ENCODE results near the gene TFDP3.

DNA sequence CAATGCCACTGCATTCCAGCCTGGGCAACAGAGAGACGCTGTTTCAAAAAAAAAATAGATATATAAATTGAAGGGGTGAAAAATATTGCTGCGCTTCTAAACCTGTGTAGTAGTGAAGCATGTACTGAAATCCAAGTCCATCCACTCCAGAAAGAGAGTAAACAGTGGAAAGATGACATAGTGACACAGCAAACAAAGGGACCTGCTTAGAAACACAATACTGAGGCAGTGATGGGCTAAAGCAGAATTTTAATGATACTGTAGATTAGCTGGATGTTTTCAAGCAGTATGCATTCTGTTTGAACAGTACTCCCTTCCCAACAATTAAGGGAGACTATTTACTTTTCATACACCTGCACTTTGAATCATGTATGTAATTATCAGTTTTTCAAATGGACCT, 42.5 kb downstream of the TFDP3 start:
- TF ChIP-seq EZH2 (conservative IDR thresholded peaks at IDR 0.05; ENCODE audit: low read depth, low read length) (no peak), NBN (conservative IDR thresholded peaks at IDR 0.05) (no peak), TAF1 (CRISPR knock-in tag; IDR thresholded peaks at IDR 0.05) (no peak), POLR2G (IDR thresholded peaks at IDR 0.05; ENCODE audit: low read depth, low read length) (no peak), SUZ12 (IDR thresholded peaks at IDR 0.05; ENCODE audit: low read depth, low read length) (no peak), DPF2 (CRISPR knock-in tag; IDR thresholded peaks at IDR 0.05; ENCODE audit: borderline replicate concordance, low read depth) (no peak), TARDBP (CRISPR knock-in tag; IDR thresholded peaks at IDR 0.05) (no peak)
- TF ChIP-seq, protein P1, sequence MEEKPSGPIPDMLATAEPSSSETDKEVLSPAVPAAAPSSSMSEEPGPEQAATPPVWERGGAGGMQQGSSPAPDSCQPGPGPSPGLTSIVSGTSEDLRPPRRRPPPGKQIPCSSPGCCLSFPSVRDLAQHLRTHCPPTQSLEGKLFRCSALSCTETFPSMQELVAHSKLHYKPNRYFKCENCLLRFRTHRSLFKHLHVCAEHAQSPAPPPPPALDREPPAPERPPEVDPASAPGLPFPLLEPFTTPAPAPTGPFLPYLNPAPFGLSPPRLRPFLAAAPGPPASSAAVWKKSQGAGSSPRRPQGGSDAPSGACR (CRISPR knock-in tag; IDR thresholded peaks at IDR 0.05) = no peak
- TF ChIP-seq, protein P2, sequence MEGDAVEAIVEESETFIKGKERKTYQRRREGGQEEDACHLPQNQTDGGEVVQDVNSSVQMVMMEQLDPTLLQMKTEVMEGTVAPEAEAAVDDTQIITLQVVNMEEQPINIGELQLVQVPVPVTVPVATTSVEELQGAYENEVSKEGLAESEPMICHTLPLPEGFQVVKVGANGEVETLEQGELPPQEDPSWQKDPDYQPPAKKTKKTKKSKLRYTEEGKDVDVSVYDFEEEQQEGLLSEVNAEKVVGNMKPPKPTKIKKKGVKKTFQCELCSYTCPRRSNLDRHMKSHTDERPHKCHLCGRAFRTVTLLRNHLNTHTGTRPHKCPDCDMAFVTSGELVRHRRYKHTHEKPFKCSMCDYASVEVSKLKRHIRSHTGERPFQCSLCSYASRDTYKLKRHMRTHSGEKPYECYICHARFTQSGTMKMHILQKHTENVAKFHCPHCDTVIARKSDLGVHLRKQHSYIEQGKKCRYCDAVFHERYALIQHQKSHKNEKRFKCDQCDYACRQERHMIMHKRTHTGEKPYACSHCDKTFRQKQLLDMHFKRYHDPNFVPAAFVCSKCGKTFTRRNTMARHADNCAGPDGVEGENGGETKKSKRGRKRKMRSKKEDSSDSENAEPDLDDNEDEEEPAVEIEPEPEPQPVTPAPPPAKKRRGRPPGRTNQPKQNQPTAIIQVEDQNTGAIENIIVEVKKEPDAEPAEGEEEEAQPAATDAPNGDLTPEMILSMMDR (CRISPR knock-in tag; IDR thresholded peaks at IDR 0.05) = no peak
- TF ChIP-seq, protein P3, sequence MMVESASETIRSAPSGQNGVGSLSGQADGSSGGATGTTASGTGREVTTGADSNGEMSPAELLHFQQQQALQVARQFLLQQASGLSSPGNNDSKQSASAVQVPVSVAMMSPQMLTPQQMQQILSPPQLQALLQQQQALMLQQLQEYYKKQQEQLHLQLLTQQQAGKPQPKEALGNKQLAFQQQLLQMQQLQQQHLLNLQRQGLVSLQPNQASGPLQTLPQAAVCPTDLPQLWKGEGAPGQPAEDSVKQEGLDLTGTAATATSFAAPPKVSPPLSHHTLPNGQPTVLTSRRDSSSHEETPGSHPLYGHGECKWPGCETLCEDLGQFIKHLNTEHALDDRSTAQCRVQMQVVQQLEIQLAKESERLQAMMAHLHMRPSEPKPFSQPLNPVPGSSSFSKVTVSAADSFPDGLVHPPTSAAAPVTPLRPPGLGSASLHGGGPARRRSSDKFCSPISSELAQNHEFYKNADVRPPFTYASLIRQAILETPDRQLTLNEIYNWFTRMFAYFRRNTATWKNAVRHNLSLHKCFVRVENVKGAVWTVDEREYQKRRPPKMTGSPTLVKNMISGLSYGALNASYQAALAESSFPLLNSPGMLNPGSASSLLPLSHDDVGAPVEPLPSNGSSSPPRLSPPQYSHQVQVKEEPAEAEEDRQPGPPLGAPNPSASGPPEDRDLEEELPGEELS (CRISPR knock-in tag; IDR thresholded peaks at IDR 0.05) = no peak
- TF ChIP-seq, protein P4, sequence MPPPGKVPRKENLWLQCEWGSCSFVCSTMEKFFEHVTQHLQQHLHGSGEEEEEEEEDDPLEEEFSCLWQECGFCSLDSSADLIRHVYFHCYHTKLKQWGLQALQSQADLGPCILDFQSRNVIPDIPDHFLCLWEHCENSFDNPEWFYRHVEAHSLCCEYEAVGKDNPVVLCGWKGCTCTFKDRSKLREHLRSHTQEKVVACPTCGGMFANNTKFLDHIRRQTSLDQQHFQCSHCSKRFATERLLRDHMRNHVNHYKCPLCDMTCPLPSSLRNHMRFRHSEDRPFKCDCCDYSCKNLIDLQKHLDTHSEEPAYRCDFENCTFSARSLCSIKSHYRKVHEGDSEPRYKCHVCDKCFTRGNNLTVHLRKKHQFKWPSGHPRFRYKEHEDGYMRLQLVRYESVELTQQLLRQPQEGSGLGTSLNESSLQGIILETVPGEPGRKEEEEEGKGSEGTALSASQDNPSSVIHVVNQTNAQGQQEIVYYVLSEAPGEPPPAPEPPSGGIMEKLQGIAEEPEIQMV (CRISPR knock-in tag; IDR thresholded peaks at IDR 0.05; ENCODE audit: low read depth) = no peak
- TF ChIP-seq, protein P5, sequence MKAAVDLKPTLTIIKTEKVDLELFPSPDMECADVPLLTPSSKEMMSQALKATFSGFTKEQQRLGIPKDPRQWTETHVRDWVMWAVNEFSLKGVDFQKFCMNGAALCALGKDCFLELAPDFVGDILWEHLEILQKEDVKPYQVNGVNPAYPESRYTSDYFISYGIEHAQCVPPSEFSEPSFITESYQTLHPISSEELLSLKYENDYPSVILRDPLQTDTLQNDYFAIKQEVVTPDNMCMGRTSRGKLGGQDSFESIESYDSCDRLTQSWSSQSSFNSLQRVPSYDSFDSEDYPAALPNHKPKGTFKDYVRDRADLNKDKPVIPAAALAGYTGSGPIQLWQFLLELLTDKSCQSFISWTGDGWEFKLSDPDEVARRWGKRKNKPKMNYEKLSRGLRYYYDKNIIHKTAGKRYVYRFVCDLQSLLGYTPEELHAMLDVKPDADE (CRISPR knock-in tag; IDR thresholded peaks at IDR 0.05) = no peak
- TF ChIP-seq, protein P6, sequence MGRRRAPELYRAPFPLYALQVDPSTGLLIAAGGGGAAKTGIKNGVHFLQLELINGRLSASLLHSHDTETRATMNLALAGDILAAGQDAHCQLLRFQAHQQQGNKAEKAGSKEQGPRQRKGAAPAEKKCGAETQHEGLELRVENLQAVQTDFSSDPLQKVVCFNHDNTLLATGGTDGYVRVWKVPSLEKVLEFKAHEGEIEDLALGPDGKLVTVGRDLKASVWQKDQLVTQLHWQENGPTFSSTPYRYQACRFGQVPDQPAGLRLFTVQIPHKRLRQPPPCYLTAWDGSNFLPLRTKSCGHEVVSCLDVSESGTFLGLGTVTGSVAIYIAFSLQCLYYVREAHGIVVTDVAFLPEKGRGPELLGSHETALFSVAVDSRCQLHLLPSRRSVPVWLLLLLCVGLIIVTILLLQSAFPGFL (CRISPR knock-in tag; IDR thresholded peaks at IDR 0.05) = no peak
- TF ChIP-seq, protein P7, sequence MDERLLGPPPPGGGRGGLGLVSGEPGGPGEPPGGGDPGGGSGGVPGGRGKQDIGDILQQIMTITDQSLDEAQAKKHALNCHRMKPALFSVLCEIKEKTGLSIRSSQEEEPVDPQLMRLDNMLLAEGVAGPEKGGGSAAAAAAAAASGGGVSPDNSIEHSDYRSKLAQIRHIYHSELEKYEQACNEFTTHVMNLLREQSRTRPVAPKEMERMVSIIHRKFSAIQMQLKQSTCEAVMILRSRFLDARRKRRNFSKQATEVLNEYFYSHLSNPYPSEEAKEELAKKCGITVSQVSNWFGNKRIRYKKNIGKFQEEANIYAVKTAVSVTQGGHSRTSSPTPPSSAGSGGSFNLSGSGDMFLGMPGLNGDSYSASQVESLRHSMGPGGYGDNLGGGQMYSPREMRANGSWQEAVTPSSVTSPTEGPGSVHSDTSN (CRISPR knock-in tag; IDR thresholded peaks at IDR 0.05) = no peak

All from HepG2 (cell line).